ENCODE data around the gene HIF3A.

Gene HIF3A

GRCh38 chr19:46324277-46324676 lies 27.4 kb downstream of the HIF3A start:
- ChIA-PET POLR2A (ENCODE audit: low non-redundant PET) (no interaction called here), CTCF (no interaction called here)
- H3K27ac ChIP-seq: no peak overlapping the region
- DNase-seq (ENCODE audit: low spot score): no peak
- TF ChIP-seq CTCF (conservative IDR thresholded peaks at IDR 0.05; ENCODE audit: low read depth): no peak

- ChIA-PET POLR2A (ENCODE audit: low non-redundant PET) (no interaction called here), CTCF (interaction anchor here (0.6 kb wide), 1 partner anchor 14 kb away, joined by 3 read pairs; no protein-coding TSS in a partner anchor)
- no peak overlapping the region for H3K27ac ChIP-seq
- no peak for TF ChIP-seq CTCF (conservative IDR thresholded peaks at IDR 0.05; ENCODE audit: low read depth)
- no peak for DNase-seq (ENCODE audit: low spot score)
Measured at GRCh38 chr19:46326608-46327007, 29.8 kb downstream of the HIF3A start.

DNA sequence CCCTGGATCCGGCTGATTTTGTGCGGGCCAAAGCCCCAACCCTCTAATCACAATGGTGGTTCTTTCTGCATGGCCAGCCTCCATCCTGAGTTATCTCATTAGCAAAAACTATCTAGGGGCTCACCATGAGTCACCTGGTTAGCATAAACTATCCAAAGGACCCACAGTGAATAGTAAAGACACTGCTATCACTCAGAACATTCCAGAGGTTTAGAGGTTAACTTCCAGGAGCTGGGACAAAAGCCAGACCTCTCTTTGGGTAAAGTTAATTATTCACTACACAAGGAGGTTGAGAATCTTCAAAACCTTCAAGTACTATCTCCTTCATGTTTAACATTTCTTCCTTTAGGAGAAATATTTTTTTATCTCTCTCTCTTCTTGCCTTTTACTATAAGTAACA lies 31.2 kb downstream of the HIF3A start:
- POLR2A ChIA-PET (ENCODE audit: low non-redundant PET): no interaction called here
- no peak for TF ChIP-seq CTCF (conservative IDR thresholded peaks at IDR 0.05; ENCODE audit: low read depth)
- DNase-seq (ENCODE audit: low spot score): no peak
- no peak overlapping the region for H3K27ac ChIP-seq
- CTCF ChIA-PET: interaction anchor here (0.7 kb wide), 1 partner anchor 19 kb away, joined by 5 read pairs; no protein-coding TSS in a partner anchor

GRCh38 chr19:46330319-46330918 lies 33.6 kb downstream of the HIF3A start:
- H3K27ac ChIP-seq: no peak overlapping the region
- ChIA-PET CTCF (no interaction called here), POLR2A (ENCODE audit: low non-redundant PET) (no interaction called here)
- no peak for TF ChIP-seq CTCF (conservative IDR thresholded peaks at IDR 0.05; ENCODE audit: low read depth)
- DNase-seq (ENCODE audit: low spot score): no peak

DNA sequence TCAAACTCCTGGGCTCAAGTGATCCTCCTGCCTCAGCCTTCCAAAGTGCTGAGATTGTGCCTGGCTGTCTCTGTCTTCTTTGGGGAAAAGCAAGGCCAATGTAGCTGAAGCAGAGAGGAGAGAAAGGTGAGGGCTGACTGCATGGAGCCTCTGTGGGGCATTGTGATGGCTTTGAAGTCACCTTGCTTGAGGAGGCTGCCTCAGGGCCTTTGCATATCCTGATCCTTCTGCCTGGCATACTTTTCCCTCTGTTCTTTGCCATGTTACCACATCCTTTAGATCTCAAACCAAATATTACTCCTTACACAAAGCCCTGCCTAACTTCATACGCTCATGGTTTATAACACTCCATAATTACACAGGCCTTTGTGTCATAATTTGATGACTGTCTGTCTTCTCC lies 40.6 kb downstream of the HIF3A start:
- no peak for TF ChIP-seq CTCF (conservative IDR thresholded peaks at IDR 0.05; ENCODE audit: low read depth)
- no peak overlapping the region for H3K27ac ChIP-seq
- no peak for DNase-seq (ENCODE audit: low spot score)
- CTCF ChIA-PET: interaction anchor here (1.2 kb wide), 1 partner anchor 57 kb away, joined by 5 read pairs; no protein-coding TSS in a partner anchor
- POLR2A ChIA-PET (ENCODE audit: low non-redundant PET): interaction anchor here (0.7 kb wide), 1 partner anchor 10 kb away, joined by 4 read pairs; no protein-coding TSS in a partner anchor

DNA sequence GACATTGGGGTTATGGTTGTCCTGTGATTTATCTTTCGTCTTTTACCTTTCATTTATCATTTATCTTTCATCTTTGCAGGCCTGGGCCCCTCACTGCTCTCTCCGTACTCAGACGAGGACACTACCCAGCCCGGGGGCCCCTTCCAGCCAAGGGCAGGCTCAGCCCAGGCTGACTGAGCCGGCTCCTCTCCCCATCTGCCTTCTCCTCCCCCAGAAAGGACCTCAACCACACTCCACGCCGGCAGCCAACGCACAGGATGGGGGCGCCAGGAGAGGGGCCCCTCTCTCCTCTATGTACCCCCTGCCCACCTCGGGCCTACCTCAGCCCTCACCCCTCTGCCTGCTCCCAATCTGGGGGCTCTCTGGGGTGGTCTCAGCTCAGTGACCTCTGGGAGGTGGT lies 42.6 kb downstream of the HIF3A start:
- DNase-seq (ENCODE audit: low spot score): no peak
- POLR2A ChIA-PET (ENCODE audit: low non-redundant PET): no interaction called here
- H3K27ac ChIP-seq: no peak overlapping the region
- CTCF ChIA-PET: no interaction called here
- no peak for TF ChIP-seq CTCF (conservative IDR thresholded peaks at IDR 0.05; ENCODE audit: low read depth)

Data from RWPE1 (cell line).